ENCODE measurements around the gene UPK2.

Gene UPK2

GRCh38 chr11:118956094-118956846 lies at the start of gene UPK2:
TSS of gene UPK2 (plus strand) at chr11:118956298. CDS start at chr11:118956351, 53 bp downstream.
- DNase-seq (ENCODE audit: low read depth), result no peak

- no peak for DNase-seq (ENCODE audit: low read depth)
These were observed 48.8 kb upstream of the UPK2 start for GRCh38 chr11:118907051-118908042.

- no peak for DNase-seq (ENCODE audit: low read depth)
These were observed 47.8 kb upstream of the UPK2 start for GRCh38 chr11:118908264-118908663.

DNA sequence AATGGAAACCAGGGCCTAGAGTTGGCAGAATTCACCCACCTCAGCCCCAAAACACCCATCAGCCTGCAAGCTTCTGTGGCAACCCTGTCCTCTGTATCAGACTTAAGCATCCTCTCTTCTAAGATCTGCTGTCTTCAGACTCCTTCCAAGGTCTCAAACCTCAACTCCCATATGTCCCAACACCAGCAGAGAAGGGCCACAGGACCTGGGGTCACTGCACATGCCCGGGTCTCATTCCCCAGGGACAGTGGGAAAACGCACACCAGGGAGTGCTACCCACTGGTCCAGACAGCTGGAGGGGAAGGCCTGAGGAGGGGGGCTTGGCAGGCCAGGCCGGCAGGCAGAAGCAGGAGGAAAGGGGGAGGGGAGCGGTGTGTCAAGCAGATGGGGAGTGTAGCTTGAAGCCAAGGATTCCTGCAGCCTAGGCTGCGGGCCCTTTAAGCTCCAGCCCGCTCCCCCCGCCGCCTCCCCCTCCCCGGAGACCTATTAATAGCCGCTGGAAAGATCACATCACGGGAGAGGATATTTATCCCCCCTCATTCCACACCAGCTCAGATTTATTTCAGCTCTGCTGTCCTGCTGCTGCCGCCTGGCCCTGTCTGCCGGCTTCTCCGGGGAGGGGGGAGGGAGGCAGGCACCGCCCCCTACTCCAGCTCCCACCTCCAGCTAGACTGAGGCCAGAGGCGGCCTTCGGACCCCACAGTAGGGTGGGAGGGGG lies 47.0 kb upstream of the UPK2 start:
- DNase-seq (ENCODE audit: low read depth), result no peak

DNA sequence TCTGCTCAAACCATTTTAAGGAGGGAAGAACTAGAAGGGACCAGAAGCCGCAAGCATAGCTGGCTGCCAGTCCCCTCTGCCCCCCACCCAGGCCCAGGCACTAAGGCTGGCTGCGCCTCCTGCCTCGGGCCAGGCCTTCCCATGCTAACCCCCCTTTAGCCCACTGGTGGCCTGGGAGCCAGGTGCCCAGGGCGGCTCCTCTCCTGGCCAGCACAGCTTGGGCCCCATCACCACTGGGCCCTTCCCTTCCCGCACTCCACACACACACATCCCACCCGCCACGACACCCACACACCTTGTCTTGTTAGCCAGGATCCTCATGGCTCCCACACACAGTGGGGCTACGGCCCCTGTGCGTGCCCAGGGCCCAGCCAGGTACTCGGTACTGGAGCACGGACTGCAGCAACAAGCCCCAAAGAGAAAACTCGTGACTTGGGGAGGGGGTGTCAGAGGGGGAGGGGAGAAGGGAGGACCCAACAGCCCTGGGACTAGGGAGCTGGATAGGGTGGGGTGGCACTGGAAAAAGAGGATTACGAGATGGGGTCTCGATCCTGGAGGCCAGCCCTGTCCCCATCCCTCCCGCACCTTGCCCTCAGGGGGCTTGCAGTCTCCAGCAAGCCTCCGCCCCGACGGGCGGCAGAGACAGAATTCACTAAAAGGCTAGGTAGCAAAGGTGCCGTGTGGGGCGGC lies 46.3 kb upstream of the UPK2 start:
- no peak for DNase-seq (ENCODE audit: low read depth)

DNA sequence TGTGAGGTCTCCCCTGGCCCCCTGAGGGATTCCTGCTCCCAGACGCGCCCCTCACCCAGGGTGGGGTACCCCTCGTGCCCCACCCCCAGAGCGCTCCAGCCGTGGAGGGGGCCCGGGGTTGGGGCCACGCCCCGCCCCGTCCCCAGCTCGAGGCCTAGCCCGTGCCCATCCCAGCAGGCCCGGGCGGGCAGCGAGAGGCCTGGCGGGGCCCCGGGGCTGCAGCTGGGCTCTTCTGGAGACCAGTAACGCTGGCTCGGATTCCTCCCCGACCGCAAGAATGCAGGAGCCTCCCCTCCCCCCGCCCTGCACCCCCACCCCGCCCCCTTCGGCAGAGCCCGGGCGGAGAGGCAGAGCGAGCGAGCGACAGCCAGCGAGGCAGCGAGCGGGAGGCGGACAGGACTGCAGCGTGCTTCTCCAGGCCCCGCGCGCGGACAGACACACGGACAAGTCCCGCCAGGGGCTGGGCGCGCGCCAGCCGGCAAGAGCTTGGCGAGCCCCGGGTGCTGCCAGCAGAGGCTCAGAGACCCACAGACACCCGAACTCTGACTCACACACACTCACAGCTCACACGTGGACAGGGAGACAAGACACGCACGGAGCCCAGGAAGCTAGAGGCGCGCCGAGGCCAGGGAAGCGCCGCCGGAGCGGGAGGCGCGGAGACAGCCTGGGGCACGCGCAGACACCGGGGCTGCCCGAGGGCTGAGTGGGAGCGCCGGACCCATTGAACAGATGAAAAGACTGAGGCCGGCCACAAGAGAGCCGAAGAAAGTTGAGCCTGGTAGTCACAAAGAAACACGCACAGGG lies 45.6 kb upstream of the UPK2 start:
- DNase-seq (ENCODE audit: low read depth), result no peak

DNA sequence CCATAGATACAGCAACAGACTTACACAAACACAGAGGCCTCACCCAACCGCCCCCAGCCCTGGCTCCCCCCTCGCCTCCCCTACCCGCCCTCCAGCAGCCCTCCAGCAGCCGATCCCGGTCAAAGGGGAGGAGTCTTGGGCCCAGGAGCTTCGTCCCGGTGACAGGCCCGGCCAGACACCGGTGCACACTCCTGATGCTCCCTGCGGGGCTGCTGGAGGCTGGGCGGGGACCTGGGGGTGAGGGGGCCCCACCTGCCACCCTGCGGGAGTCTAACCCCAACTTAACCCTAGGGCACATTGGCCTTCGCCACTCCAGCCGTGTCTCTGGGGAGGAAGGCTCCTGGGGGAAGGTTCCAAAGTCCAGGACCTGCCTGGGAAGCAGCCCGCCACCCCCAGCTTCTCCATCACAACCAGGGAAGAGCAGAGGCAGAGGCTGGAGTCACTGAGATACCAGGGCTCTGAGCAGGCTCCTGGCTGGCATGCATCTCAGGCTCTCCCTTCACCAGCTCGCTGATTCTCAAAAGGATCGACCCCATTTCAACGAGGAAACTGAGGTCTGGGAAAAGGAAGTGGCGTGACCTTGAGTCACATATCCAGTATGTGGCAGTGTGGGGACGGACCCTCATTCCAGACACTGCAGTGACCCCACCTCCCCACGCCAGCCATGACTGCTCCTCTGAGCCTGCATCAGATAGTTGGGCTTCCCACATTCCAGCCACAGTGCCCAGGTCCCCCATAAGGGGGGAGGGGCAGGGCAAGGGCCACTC lies 44.8 kb upstream of the UPK2 start:
- DNase-seq (ENCODE audit: low read depth), result no peak

DNA sequence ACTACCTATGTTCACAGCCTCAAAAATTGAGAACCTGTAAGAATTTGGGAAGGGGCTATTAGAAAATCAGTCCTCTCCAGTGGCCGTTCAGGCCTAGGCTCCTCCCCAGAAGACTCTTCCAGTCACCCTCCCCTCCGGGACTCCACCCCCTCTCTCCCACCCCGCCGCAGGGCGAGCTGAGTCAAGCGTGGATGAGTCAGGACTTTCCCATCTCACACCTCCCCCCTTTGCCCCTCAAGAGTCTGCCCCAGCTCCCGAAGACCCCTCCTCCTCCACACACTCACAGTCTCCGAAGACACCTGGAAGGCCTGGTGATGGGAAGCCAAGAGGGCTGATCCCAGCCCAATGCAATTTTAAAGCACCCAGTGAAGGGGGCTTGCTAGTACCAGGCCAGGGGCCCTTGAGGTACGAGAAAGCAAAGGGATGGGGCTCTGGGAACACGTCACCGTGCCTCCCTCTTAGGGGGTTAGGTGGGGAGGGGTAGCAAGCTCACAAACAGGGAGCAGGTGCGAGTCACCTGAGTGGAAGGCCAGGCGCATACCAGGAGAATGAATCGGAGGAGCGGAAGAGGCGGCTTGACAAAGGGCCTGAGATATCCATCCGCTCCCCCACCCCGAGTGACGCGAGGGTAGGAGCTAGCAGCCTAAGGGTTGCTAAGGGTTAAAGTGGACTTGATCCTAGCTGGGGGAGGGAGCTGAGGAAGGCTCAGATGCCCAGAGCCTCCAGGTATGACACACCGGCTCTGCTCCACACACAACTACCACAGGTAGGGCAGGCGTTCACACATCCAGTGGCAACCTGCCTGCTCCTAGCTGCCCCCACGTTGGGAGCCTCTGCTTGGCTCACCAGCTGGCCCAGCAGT lies 44.0 kb upstream of the UPK2 start:
- no peak for DNase-seq (ENCODE audit: low read depth)

GRCh38 chr11:118912742-118913410 lies 43.2 kb upstream of the UPK2 start:
- DNase-seq (ENCODE audit: low read depth), result no peak

- DNase-seq (ENCODE audit: low read depth), result no peak
These were observed 42.5 kb upstream of the UPK2 start for GRCh38 chr11:118913411-118914125.

DNA sequence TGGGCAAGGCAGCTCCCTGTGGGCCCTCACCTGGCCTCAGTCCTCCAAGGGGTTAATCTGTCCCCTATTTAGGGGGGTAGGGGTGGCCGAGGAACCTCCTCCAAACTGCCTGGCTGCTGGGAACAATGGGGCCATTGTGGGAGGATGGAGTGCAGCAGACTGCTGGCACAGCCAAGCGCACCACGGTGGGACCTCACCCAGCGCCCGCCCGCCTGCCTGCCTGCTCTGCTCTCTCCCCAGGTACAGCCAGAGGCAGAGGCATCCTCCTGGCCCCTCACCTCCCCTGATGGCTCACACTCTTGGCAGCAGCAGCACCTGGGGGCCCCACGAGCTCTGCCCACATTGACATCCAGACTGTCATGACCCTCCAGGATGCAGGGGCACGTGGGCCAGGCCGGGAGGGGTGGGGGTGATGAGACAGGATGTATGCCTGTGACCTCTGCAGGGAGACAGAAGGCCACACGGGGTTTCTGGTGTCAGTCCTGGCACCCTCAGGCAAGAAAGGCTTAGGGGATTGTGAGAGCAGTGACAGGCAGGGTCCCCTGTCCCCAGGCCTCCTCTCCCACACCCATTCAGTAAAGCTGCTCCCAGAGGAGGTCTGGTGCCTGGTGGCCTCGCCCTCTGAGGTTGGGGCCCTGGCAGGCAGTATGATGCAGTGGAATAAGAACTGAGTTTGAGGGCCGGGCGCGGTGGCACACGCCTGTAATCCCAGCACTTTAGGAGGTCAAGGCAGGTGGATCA lies 41.8 kb upstream of the UPK2 start:
- no peak for DNase-seq (ENCODE audit: low read depth)

- DNase-seq (ENCODE audit: low read depth), result no peak
These were observed 41.1 kb upstream of the UPK2 start for GRCh38 chr11:118914987-118915386.

DNA sequence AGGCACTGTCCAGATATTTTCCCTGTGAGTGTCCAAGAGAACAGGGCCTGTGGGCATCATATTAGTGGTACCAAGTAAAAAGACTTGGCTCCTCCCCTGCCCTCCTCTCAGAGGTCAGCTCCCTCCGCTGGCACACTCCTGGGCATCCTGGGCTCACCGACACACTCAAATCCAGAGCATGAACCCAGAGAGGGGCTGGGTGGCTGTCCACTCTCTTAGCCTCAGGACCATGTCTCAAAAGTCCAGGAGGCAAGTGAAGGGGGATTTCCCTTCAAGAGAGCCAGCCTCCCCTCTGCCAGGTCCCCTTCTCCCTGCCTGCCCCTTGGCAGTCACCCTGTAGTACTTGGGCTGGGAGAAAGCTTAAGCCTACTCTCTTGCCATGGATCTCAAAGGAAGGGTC lies 40.7 kb upstream of the UPK2 start:
- no peak for DNase-seq (ENCODE audit: low read depth)

DNA sequence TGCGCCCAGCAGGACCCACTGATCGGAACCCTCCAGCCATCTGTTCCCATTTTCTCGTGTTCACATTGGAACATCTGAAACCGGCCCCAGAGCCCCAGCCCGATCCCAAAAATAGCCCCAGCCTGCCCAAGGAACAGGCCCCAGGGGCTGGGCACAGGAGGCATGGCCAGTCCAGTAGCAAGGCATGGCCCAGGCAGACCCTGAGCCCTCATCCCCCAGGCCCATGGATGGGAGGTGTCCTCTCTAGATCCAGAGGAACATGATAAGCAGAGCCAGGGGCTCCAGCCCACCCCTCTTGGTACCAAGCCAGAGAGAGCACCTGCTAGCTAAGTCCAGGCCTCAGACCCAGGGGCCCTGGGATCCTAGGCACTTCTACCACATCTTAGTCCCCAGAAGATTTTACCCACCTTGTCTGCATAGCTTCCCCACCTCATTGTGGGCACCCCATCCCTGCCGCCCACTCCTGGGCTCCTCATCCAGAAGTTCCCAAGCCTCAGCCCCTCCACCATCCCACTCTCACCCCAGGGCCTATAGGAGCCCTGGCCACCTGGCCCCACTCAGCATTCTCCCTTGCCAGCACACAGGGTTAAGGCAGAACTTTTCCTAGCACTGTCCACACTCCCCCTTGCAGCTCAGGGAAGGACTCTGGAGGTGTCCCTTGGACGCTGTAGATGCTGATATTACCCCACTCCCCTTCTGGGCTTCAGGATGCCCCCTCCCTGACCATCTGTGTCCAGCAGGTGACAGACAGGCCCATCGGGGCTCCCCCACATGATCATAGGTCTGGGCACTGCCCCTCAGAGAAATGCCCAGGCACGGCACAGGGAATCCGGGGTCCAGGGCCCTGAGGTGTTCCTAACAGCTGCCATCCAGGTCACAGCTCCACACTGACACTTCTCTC lies 39.9 kb upstream of the UPK2 start:
- DNase-seq (ENCODE audit: low read depth), result no peak

DNA sequence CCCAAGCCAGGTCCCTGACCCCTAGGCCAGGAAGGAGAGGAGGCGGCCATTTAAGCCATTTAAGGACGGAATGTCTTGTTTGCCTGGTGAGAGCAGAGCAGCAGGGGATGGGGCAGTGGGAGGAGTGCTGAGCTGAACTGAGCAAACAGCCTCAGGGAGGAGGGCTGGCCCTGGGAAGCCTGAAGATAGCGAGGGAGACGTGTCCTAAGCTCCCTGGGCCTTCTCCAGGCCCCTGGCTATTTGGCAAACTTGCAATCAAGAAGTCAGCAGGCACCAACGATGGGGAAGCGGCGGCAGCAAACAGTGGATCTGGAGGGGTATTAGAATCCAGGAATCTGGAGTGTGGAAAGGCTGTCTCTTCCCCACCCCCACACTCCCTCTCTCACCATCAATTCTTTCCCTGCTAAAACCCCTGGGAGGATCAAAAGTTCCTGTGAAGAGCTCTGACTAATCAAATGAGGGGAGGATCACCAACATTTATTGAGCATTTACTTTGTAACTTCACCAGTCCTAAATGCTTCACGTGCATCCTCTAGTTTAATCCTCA lies 39.2 kb upstream of the UPK2 start:
- DNase-seq (ENCODE audit: low read depth), result no peak

All from non-pigmented ciliary epithelial cell (primary cell).